ENCODE measurements around the gene NUP210.

DNA sequence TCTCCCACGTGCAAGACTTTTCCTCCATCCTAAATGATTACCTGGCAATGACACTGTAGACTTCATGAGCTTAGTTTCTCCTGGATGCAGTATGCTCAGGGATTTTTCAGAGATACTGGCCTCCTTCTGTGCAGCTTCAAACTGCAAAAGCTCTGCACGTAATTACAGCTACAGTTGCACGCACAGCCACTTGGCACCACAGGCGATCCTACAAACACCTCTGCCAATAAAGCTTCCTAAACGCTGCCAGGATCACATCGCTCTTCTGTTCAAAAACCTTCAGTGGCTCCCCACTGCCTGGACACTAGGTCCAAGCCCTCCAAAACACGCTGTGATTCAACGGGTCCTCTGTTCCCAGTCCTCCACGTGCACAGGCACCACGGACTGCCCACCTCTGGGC, 49.5 kb downstream of the NUP210 start:
- TF ChIP-seq, protein P1, sequence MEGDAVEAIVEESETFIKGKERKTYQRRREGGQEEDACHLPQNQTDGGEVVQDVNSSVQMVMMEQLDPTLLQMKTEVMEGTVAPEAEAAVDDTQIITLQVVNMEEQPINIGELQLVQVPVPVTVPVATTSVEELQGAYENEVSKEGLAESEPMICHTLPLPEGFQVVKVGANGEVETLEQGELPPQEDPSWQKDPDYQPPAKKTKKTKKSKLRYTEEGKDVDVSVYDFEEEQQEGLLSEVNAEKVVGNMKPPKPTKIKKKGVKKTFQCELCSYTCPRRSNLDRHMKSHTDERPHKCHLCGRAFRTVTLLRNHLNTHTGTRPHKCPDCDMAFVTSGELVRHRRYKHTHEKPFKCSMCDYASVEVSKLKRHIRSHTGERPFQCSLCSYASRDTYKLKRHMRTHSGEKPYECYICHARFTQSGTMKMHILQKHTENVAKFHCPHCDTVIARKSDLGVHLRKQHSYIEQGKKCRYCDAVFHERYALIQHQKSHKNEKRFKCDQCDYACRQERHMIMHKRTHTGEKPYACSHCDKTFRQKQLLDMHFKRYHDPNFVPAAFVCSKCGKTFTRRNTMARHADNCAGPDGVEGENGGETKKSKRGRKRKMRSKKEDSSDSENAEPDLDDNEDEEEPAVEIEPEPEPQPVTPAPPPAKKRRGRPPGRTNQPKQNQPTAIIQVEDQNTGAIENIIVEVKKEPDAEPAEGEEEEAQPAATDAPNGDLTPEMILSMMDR (conservative IDR thresholded peaks at IDR 0.05; ENCODE audit: low read length): no peak
- no peak for TF ChIP-seq EZH2phosphoT487 (IDR thresholded peaks at IDR 0.05; ENCODE audit: borderline replicate concordance)
